HG02970 (cell line): Measurements from ENCODE around the gene DIP2A.
"Not testable (repeated sequence)": the region's sequence is repeated elsewhere in the genome, so short reads cannot be mapped to it uniquely, and the experiment has no call there.

Source experiments
- ATAC-seq: cut with Tn5 transposase; IDR thresholded peaks from one replicate; pipeline ENCODE4 v1.9.1; 2021; ENCODE audit warnings: mild to moderate bottlenecking, moderate library complexity, moderate number of reproducible peaks; ENCODE audit not compliant: unreplicated experiment, low FRiP score

The DIP2A gene

DNA sequence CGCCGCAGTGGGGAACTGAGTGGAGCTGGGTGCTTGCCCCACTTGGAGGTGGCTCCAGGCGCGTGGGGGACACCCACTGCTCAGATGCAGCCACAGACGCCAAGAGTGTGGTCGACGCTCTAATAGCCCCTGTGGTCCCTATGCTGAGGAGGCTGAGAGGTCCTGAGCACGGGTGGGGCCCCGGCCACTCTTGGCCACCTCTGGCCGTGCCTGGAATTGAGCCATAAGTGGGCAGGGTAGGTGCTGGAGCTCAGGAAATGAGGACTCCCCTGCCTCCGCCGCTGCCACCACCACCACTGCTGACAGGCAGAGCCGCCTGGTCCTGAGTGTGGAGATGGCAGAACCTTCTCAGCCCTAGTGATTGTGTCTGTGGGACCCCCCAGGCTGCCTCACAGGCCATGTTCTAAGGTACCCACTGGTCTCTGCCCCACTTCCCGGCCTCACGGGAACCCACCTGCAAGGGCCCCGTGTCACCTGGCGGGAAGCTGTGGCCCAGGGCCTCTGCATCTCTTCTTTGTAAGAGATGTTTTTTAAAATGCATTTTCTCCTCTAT, 34.6 kb upstream of the DIP2A start:
- ATAC-seq: no peak

DNA sequence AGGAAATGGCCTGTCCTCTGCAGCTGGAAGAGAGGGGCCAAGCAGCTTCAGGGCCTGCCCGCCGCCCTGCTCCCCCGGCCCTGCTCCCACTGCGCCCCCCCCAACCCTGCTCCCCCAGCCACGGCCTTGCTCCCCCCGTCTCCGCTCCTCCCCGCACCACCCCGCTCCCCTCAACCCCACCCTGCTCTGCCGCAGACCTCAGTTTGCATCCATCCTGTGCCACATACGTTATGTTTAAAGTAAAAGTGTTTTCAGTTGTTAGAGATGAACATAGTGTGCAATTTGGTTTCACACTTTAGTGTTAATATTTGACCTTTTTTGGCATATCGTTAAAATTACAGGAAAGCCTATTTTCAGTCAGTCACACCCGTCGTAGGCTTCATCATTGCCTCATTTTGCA, 34.1 kb upstream of the DIP2A start:
- no peak for ATAC-seq

DNA sequence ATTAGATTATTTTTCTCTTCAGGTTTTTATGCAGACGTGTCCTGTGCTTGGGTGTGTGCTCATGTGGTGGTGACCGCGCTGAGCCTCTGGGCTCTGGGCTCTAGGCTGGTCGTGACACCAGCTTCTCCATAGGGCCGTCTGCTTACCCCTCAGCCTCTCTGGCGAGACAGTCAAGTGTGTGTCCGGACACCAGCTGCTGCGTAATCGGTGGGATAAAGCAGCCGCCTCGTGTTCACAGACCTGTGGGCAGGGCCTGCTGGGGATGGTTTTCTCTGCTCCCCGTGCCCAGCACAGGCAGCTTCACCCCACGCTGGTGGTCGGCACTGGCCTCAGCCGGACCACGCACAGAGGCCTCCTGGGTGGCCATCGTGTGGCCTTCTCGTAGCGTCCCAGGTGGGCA, 33.6 kb upstream of the DIP2A start:
- ATAC-seq: no peak

DNA sequence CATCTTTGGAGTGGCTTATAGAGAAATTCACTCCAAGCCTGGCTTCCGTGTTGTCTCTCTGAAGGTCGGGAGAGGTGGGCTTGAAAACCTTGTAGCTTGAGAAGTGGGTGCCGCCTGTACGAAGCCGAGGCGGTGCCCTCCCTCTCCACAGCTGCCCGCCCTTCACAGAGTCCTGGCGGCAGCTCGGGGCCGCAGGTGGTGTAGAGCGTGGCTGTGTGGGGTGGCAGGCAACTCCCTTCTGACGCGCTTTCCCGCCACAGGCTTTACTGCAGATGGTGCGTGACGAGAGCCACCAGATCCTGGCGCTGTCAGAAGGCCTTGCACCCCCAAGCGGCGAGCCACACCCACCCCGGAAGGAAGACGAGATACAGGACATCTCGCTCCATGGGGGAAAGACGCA, 33.1 kb upstream of the DIP2A start:
- no peak for ATAC-seq

DNA sequence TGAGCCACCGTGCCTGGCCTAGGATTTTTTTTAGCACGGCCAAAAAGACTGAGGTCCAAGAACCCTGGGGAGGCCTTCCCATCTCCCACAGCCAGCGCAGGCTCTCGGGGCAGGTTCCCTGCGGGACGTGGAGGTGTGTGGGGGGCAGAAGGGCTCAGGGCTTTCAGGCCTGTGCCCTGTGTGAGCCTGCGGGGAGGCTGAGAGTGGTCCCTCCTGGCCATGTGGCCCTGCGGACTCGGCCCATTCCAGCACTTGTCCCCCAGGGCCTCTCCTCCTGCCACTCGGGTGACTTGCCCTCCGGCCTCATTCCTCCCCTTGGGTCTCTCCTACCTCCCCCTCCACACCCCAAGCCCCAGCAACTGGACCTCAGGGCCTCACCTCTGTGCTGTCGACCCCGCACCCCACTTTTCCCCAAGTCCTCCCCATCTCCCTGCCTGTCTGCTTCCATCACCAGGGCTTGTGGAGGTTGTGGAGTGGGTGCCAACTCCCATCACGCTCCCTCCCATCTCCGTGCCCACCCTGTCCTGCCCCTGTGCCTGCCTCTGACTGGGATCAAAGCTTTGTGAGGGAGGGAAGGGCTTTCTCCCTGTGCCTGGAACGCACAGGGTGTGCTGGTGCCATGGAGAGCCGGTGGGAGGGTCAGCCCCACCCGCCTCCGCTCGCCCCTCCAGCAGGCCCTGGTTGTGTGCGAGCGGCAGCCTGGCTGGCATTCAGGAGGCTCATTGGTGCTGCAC, 32.2 kb upstream of the DIP2A start:
- no peak for ATAC-seq

DNA sequence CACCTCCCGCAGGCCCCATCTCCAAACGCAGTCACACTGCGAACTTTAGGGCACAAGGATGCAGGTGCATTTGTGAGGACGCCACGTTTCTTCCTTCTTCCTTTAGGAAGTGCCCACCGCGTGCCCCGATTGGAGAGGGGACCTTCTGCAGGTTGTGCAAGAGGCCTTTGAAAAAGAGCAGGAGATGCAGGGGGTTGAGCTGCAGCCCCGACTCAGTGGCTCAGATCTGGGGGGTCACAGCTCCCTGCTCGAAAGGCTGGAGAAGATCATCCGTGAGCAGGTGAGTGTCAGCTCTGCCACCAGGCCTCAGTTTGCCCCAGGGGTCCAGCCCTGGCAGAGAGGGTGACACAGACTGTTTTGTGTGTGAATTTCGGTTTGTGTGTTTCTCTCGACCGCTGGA, 31.2 kb upstream of the DIP2A start:
- ATAC-seq: no peak

DNA sequence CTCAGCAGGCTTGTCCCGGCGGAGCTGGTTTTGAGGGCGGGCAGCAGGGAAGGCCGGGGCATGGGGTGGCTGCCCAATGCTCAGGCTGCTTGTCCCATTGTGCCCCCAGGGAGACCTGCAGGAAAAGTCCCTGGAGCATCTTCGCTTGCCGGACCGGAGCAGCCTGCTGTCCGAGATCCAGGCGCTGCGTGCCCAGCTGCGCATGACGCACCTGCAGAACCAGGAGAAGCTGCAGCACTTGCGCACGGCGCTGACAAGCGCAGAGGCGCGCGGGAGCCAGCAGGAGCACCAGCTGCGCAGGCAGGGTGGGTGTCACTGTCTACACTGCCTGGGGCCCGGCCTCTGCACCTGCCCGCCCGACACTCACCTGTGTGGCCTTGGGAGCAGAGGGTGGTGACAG, 30.4 kb upstream of the DIP2A start:
- ATAC-seq: no peak

DNA sequence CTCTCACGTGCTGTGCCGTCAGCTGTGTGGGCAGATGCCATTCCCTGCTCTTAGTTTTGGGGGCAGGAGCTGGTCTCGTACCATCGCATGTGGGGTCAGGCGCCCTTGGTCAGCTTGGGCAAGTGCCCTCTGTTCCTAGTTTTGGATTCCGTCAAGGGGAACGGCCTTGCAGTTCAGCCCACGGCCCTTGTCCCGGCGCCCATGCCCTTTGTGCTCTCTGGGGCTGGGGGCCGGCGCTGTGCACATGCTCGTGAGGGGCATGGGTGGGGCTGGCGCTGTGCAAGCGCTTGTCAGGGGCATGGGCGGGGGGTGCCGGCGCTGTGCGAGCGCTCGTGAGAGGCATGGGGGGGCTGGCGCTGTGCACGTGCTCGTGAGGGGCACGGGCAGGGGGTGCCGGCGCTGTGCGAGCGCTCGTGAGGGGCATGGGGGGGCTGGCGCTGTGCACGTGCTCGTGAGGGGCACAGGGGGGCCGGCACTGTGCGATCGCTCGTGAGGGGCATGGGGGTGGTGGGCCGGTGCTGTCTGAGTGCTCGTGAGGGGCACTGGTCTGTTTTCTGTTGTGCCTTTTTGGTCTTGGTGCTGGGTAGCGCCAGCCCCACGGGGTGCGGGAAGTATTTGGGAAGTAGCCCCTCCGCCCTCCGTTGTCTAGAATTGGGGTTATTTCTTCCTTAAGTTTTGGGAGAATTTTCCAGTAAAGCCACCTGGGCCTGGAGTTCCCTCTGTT, 29.5 kb upstream of the DIP2A start:
- ATAC-seq: no peak

DNA sequence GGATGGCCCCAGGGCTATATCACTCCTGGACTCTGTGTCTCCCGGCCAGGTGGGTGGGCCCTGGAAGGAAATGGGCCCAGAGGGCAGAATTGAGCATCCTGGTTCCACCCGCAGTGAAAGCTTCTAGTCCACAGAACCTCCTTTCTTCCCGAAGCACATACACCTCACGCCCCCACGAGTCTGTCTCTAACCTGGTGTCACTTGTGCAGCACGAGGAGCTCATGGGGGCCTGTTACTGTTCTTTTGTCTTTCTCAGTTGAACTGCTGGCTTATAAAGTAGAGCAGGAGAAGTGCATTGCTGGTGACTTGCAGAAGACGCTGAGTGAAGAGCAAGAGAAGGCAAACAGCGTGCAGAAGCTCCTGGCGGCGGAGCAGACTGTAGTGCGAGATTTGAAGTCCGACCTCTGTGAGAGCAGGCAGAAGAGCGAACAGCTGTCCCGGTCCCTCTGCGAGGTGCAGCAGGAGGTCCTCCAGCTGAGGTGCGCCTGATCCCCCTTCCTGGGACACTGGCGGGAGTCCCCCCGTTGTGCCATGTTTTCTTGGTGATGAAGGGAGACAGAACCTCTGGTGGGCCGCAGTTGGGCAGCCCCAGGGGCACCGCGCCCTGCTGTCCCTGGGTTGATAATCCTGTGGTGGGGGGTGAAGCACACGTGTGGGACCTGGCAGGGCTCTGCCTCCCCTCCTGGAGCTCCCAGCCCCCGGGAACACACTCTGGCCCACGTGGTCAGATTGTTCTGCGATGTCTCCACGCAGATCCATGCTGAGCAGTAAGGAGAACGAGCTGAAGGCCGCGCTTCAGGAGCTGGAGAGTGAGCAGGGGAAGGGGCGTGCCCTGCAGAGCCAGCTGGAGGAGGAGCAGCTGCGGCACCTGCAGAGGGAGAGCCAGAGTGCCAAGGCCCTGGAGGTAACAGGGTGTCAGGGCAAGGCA, 28.7 kb upstream of the DIP2A start:
- no peak for ATAC-seq

DNA sequence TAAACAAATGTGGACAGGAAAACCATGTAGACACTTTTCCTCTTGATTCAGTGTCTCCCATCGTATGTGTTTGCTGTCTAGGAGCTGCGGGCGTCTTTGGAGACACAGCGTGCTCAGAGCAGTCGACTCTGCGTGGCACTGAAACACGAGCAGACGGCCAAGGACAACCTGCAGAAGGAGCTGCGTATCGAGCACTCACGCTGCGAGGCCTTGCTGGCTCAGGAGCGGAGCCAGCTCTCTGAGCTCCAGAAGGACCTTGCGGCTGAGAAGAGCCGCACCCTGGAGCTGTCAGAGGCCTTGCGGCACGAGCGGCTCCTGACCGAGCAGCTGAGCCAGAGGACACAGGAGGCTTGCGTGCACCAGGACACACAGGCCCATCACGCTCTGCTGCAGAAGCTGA, 27.2 kb upstream of the DIP2A start:
- ATAC-seq: no peak

DNA sequence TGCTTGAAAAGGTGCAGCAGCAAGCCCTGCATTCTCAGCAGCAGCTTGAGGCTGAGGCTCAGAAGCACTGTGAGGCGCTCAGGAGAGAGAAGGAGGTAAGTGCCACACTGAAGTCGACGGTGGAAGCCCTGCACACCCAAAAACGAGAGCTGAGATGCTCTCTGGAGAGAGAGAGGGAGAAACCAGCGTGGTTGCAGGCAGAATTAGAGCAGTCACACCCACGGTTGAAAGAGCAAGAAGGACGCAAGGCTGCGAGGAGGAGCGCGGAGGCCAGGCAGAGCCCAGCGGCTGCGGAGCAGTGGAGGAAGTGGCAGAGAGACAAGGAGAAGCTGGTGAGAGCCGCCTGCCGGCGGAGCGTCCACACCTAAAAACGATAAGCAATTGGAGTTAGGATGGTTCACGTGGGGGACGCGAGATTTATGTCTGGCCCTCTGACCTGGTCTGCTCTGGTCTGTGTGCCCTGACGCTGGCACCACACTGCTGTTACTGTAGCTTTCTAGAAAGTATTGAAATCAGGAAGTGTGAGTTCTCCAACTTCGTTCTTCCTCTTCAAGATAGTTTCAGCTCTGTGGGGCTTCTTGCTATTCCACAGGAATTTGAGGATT, 26.7 kb upstream of the DIP2A start:
- ATAC-seq: no peak

DNA sequence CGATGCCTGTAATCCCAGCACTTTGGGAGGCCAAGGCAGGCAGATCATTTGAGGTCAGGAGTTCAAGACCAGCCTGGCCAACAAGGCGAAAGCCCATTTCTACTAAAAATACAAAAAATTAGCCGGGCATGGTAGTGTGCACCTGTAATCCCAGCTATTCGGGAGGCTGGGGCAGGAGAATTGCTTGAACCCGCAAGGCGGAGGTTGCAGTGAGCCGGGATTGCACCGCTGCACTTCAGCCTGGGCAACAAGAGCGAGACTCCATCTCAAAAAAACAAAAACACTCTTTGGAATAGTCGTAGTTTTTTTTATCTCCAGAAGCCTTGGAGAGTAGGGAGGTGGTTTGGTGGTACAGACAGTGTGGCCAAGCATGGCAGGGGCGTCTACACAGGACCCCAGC, 25.6 kb upstream of the DIP2A start:
- not testable (repeated sequence) for ATAC-seq

DNA sequence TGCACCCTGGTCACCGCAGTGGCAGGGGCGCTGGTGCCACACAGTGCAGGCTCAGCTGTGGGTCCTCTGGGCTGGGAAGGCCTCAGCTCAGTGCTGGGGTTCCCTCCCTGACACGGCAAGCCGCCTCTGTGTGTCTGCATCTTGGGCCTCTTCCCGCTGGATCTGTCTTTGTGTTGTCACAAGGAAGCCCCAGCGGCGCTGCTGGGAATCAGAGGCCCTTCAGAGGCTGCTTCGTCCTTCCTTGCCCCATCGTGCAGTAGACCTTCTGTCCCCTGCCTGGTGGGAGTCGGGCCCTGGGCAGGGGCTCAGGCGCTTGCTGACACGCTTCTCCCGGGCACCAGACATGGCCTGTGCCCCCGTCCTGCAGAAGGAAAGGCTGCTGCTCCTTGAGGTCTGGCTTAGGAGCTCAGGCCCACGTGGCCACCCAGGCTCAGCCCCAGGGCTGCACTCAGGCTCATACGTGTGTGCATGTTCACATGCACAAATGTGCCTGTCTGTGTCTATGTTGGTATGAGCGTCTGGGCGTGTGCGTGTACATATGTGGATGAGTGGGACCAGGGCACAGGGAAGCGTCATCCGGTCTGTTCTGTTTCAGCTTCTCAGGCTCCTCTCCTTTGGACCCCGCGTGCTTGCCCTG, 24.3 kb upstream of the DIP2A start:
- ATAC-seq: no peak

DNA sequence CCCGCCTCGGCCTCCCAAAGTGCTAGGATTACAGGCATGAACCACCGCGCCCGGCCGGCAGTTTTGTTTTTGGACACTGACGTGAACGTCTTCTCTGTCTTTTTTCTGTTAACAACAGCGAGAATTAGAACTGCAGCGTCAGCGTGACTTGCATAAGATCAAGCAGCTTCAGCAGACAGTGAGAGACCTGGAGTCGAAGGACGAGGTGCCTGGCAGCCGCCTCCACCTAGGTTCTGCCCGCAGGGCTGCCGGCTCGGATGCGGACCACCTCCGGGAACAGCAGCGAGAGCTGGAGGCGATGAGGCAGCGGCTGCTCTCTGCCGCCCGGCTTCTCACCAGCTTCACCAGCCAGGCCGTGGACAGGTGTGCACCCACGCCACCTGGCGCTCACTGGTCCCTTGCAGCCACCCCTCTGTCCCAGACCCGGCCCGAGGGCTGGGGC, 22.9 kb upstream of the DIP2A start:
- no peak for ATAC-seq

DNA sequence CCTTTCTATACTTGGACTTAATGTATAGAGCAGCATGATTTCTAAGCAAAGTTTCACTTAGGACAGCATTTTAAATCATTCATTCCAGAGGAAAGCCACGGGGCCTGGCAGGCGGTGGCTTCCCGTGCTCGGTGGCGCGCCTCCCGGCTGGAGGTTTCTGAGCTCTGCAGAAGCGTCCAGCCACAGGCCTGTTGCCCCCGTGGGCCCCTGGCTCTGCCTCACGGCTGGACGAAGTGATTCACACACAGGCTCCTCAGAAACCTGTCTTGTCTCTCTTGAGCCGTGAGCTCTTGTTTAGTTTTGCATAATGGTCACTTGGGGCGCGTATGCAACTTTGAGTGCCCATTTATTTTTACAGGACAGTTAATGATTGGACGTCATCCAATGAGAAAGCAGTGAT, 22.1 kb upstream of the DIP2A start:
- no peak for ATAC-seq

DNA sequence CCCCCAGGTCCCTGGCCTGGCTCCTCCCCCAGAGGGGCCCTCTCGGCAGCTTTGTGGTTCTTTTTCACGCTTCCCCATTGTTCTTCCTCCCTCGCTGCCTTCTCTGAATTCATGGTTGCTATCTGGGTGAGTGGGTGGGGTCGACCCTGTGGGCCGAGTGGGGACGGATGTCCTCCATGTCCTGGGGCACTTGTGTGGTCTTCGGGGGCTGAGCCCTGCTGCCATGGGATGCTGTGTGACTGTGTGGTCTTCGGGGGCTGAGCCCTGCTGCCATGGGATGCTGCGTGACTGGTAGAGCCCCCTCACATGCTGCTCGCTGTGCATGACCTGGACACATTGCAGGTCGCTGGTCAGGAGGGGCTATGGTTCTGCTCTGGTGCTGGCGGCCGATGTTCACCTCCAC, 21.6 kb upstream of the DIP2A start:
- ATAC-seq: no peak

DNA sequence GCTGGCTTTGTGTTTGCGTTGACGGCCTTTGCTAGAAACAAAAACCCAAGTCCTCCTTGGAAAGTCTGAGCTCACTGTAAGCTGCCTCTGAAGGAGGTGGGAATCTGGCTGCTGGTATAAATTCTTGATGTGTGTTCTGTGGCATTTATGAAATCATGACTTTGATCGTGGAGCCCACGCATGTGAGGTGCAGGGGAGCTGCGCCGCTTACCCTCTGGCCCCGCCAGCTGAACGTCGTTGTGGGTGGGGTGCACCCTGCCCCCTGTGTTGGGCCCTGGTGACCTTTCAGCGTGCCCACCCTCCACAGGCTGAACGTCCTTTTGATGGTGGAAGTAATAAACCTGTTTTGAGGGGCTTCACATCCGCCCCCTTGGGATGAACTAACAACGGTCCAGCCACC, 21.2 kb upstream of the DIP2A start:
- ATAC-seq: no peak

DNA sequence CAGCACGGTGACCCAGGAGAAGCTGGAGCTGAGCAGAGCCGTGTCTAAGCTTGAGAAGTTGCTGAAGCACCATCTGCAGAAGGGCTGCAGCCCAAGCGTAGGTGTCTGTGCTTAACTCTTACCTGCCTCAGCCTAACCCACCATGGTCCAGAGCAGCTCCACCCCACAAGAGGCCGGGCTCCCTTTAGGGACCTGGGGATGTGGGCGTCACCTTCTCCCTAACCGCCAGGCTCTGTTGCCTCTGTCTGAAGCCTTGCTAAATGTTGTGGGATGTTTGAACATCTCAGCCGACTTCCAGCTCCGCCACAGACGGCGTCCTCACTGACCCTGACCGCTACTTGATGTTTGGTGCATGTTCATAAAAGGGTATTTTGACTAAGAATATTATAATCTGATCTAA, 20.4 kb upstream of the DIP2A start:
- no peak for ATAC-seq

DNA sequence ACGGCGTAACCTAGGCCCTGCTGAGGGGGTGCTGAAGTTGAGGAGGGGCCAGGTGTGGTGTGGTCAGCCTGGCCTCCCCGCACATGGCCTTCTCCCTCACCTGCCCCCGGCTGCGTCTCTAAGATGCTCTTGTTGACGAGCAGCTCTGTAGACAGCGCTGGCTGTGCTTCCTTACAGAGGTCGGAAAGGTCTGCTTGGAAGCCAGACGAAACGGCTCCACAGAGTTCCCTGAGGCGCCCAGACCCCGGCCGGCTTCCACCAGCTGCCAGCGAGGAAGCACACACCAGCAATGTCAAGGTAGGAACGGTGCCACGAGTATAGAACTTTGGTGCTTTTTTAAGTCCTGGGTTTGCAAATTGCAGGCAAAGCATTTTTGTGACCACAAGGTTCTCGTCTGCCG, 18.8 kb upstream of the DIP2A start:
- ATAC-seq: no peak

DNA sequence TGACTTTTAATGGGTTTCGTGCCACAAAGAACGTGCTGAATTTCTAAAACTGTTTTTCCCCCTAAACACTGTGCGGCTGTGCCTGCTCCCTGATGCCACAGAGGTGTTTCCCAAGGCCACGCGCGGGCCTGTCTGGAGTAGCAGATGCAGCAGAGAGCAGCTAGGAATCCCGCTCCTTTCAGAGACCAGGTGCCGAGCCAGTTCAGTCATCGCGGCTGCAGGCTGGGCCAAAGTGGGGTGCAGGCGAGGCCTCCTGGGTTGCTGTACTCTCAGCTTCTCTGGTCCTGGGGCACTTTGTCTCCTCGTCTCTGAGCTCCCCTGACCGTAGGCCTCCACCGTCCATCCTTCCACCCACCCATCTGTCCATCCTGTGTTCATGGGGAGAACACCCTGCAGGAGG, 17.4 kb upstream of the DIP2A start:
- ATAC-seq: no peak
